GM19023 (cell line): ENCODE data around the gene TTLL11.

ENCODE experiments used
- ATAC-seq: cut with Tn5 transposase; IDR thresholded peaks from one replicate; pipeline ENCODE4 v1.9.1; 2021; ENCODE audit warnings: mild to moderate bottlenecking, moderate library complexity; ENCODE audit not compliant: unreplicated experiment

Gene TTLL11

GRCh38 chr9:121860744-121861143, 232.4 kb downstream of the TTLL11 start:
- ATAC-seq: no peak

DNA sequence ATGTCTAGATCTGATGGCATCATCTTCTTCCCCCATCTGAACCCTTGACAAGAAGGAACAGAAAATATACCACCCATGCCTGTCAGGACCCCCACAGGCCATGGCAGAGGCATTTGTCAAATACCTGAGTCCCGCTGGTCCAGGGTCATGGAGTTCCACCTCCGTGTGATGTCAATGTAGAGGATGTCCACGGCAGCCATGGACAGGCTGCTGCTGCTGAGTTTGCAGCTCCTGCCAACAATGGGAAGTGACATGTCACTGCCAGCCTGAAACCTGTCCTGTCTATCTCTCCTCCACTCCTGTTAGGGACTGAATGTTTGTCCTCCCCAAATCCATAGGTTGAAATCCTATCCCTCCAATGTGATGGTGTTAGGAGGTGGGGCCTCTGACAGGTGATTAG, 232.9 kb downstream of the TTLL11 start:
- no peak for ATAC-seq

GRCh38 chr9:121859646-121860045, 233.5 kb downstream of the TTLL11 start:
- ATAC-seq: no peak

DNA sequence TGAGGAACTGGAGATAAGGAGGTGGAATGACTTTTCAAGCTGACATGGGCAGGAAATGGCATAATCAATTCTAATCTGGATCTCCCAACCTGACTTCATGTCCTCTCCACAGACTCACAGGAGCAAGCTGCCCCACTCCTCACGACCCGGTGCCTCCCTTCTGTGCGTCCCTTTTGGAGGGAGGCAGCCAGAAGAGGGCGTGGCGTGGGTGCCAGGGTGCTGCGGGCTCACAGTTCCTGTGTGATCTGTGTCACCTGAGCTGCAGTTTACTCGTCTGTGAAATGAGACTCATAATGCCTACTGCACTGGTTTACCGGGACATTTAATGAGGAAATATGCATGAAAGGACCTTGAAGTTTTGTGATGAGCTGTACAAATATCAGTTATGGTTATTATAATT, 234.3 kb downstream of the TTLL11 start:
- no peak for ATAC-seq

GRCh38 chr9:121857928-121858327, 235.2 kb downstream of the TTLL11 start:
- no peak for ATAC-seq

DNA sequence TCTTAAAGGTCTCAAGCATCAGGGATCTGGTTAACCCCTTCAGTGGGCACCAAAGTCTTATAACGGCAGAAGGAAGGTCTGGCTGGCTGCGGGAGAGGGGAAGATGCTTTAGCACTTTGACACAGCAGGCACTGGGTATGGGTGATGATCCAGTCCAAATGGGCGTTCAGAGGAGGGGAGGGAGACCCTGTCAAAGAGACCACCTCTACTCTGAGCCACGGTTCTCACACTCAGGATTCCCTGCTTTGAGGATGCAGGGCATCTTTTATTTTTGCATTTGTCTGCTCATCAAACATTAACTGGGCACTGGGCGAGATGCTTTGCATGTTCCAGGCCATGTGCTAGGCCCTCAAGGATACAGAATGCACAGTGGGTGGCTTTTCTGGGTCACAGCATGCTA, 237.6 kb downstream of the TTLL11 start:
- no peak for ATAC-seq

- ATAC-seq: no peak
Measured at GRCh38 chr9:121853617-121854395, 239.3 kb downstream of the TTLL11 start.

DNA sequence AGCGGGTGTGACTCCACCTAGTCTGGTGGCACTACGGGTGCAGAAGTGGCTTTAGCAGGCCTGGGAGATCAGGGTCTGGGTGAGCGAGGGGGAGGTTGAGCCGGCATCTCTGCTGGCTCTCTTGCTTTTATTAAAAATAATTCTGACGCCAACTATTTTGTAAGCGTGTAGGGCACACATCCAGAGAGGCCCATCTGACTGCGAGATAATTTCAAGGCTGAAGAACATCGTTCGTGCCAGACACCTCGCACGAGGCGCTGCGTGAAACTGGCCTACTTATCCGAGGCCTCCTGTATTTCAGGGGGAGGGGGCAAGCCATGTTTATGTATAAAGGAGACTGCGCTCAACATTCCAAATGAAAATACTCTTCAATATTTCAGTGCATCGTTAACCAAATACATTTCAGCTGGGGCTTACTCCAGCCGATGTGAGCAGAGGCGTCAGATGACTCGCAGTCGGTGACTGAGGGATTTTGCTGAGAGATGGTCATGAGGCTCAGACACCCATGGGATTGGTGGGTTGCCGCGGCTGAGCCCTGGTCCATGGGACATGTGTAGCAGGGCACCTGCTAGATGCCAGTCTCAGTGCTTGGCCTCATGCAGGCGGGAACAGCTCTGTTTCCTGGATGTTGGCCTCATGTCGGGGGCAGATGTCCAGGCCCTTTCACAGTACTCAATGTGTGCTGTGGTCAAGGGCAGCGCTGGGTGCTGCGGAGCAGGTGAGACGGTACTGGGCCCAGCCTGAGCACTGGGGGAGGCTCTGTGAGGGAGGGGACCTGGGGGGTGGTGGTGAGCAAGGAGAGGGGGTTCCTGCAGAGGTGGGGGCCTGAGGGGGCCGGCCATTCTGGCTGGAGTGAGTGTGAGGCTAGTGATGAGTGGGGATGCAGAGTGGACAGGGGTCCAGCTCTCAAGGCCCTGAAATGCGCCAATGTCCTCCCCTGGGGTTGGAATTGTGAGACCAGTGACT, 240.2 kb downstream of the TTLL11 start:
- no peak for ATAC-seq

DNA sequence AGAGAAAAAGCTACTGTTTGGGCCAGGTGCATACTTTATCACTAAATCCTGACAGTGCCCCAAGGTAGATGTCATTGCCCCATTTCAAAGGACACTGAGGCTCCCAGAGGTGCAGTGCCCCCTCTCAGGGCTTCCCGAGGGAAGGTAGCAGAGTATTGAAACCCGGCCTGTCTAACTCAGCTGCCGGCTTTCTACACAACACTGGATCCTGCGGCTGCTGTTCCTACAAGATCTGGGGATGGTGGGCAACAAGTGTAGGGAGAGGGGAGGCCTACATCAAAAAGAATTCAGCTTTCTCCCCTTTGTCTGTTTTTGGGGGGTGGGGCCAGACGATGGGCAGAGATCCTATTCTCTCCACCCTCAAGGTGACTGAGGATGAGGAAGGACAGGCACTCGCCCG, 240.9 kb downstream of the TTLL11 start:
- ATAC-seq: no peak

DNA sequence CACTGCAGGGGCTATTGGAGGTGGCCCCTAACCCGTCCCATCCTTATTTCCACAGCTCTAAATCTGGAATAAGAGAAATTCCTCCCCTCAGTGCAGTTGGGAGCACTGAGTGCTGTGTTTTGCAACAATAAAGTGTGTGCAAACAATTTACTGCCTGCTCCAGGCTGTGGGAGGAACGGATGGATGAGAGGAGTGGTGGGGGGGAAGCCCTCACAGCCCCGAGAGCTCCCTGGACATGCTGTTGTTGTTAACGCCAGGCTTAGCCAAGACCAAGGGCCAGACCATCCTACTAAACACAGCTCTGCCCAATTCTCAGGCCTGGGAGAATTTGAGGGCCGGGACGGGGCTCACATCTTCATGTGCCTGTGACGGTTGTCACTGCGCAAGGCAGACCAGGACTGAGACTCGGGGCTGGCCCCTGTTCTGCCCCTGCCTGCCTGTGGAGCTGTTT, 241.4 kb downstream of the TTLL11 start:
- no peak for ATAC-seq

DNA sequence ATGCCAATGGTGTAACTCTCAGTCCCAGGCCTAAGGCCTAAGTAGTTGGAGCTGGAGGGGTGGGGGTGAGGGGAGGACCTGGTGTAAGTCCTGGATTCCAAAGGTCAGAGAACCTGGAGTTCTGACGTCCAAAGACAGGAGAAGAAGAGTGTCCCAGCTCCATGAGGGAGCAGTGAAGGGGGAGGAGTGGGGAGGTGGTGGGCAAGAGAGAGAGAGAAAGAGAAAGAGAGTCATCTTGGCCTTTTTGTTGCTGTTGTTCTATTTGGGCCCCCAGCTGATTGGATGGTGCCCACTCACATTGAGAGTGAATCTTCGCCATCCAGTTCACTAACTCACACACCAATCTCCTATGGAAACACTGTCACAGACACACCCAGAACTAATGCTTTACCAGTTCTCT, 242.7 kb downstream of the TTLL11 start:
- ATAC-seq: no peak

DNA sequence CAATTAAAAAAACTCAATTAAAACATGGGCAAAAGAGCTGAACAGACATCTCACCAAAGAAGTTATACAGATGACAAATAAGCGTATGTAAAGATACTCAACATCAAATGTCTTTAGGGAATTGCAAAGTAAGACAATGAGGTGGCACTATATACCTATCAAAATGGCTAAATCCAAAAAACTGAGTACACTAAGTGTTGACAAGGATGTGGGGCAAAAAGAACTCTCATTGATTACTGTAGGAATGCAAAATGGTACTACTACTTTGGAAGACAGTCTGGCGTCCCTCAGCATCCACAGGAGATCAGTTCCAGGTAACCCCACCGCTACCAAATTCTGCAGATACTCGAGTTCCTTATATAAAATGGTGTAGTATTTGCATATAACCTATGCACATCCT, 243.6 kb downstream of the TTLL11 start:
- no peak for ATAC-seq

GRCh38 chr9:121844562-121844961, 248.5 kb downstream of the TTLL11 start:
- ATAC-seq: no peak

- ATAC-seq: no peak
Measured at GRCh38 chr9:121844098-121844497, 249.0 kb downstream of the TTLL11 start.

GRCh38 chr9:121842612-121842978, 250.5 kb downstream of the TTLL11 start:
- no peak for ATAC-seq

- no peak for ATAC-seq
Measured at GRCh38 chr9:121841771-121842611, 251.1 kb downstream of the TTLL11 start.

GRCh38 chr9:121840838-121841760, 252.0 kb downstream of the TTLL11 start:
- ATAC-seq: no peak

- ATAC-seq: no peak
Measured at GRCh38 chr9:121839726-121840500, 253.2 kb downstream of the TTLL11 start.
